ENCODE results near the gene ARSJ.

GRCh38 chr4:113979905-113980615 is 613 bp upstream of the ARSJ start:
- no peak for TF ChIP-seq NFRKB (IDR thresholded peaks at IDR 0.05)
- TF ChIP-seq HDGF (IDR thresholded peaks at IDR 0.05; ENCODE audit: borderline replicate concordance): no peak
- no peak for TF ChIP-seq BHLHE40 (IDR thresholded peaks at IDR 0.05; ENCODE audit: borderline replicate concordance)
- TF ChIP-seq ELF4 (IDR thresholded peaks at IDR 0.05): no peak
- TF ChIP-seq ARNT (IDR thresholded peaks at IDR 0.05): no peak
- no peak for TF ChIP-seq SP1 (IDR thresholded peaks at IDR 0.05)
- no peak for TF ChIP-seq CTBP1 (IDR thresholded peaks at IDR 0.05; ENCODE audit: borderline replicate concordance)
- TF ChIP-seq FOXM1 (IDR thresholded peaks at IDR 0.05; ENCODE audit: borderline replicate concordance): no peak
- TF ChIP-seq L3MBTL2 (conservative IDR thresholded peaks at IDR 0.05): no peak
- peak; percentile 17; the same call in 1 of the 2 replicates for TF ChIP-seq PKNOX1 (IDR thresholded peaks at IDR 0.05)
- no peak for TF ChIP-seq ZNF384 (IDR thresholded peaks at IDR 0.05)
